Measurements from ENCODE around the gene OLFM1.

The OLFM1 gene

DNA sequence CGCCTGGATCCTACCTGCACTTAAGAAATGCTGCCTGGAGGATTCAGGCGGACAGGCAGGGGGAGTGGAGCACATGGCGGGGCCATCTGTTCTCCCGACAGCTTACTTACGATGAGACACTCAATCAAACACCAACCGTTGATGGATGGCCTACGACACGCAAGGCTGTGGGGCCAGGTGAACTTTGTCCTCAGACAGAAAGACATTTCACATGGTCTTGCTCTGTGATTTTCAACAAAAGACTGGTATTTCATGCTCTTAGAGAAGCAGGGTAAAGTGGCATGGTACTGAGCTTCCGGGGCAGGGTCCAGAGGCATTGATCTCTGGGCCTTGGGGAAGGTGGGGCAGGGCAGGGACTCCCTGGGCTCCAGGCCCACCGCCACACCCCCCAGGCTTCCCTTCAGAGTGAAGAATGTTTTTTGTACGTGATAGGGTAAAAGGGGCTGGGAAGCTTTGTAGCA, 9.1 kb upstream of the OLFM1 start:
- TF ChIP-seq, protein P1, sequence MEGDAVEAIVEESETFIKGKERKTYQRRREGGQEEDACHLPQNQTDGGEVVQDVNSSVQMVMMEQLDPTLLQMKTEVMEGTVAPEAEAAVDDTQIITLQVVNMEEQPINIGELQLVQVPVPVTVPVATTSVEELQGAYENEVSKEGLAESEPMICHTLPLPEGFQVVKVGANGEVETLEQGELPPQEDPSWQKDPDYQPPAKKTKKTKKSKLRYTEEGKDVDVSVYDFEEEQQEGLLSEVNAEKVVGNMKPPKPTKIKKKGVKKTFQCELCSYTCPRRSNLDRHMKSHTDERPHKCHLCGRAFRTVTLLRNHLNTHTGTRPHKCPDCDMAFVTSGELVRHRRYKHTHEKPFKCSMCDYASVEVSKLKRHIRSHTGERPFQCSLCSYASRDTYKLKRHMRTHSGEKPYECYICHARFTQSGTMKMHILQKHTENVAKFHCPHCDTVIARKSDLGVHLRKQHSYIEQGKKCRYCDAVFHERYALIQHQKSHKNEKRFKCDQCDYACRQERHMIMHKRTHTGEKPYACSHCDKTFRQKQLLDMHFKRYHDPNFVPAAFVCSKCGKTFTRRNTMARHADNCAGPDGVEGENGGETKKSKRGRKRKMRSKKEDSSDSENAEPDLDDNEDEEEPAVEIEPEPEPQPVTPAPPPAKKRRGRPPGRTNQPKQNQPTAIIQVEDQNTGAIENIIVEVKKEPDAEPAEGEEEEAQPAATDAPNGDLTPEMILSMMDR (IDR thresholded peaks at IDR 0.05; ENCODE audit: unreplicated experiment in 3 of 3): no peak
- no peaks in the 10 kb centered on the region for H3K4me1 Mint-ChIP-seq
- H3K27me3 Mint-ChIP-seq (ENCODE audit: low read depth): peaks cover 83% of the 10 kb centered on the region
- H3K9me3 Mint-ChIP-seq: no peaks in the 10 kb centered on the region
- no peak overlapping the region for H3K27ac Mint-ChIP-seq
- no peak overlapping the region for H3K4me3 Mint-ChIP-seq
- no peaks in the 10 kb centered on the region for H3K36me3 Mint-ChIP-seq (ENCODE audit: low read depth)

DNA sequence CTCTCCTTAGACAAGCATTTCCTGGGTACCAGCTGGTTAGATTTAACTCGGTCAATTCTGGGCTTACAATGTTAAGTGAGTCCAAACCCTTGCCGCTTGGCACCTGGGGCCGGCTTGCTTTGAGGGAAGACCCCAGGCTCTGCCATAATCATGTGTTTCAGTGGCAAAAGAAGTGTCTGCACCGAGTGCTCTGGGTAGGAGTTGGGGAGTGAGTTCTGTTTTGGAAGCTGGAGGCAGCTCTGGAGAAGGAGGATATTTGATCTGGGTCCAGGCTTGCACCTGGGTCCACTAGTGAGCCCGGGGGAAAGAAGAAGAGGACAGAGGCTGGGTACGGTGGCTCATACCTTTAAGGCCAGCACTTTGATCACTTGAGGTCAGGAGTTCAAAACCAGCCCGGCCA, 8.4 kb upstream of the OLFM1 start:
- TF ChIP-seq, protein P1 (IDR thresholded peaks at IDR 0.05; ENCODE audit: unreplicated experiment in 3 of 3): no peak
- H3K4me3 Mint-ChIP-seq: no peak overlapping the region
- H3K9me3 Mint-ChIP-seq: no peaks in the 10 kb centered on the region
- peaks cover 83% of the 10 kb centered on the region for H3K27me3 Mint-ChIP-seq (ENCODE audit: low read depth)
- no peaks in the 10 kb centered on the region for H3K36me3 Mint-ChIP-seq (ENCODE audit: low read depth)
- H3K27ac Mint-ChIP-seq: no peak overlapping the region
- H3K4me1 Mint-ChIP-seq: no peaks in the 10 kb centered on the region

DNA sequence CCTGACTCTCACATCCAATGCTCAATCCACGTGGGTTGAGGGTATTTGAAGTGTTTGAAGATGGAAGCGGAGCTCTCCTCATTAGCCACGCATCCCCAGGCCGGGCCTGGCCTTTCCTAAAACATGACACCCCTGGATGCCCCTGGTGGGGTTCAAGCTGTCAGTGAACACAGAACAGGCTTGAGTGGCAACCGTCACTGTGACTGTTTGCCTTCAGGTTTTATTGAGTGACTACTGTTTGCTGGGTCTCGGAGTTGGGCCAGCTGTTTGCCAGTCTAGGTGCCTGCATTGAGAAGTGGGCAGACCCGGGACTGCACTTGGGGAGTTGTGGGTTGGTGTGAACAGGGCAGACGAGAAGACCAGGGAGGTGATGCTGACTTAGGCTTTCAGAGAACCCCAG, 7.8 kb upstream of the OLFM1 start:
- H3K27me3 Mint-ChIP-seq (ENCODE audit: low read depth): peaks cover 83% of the 10 kb centered on the region
- H3K4me3 Mint-ChIP-seq: no peak overlapping the region

DNA sequence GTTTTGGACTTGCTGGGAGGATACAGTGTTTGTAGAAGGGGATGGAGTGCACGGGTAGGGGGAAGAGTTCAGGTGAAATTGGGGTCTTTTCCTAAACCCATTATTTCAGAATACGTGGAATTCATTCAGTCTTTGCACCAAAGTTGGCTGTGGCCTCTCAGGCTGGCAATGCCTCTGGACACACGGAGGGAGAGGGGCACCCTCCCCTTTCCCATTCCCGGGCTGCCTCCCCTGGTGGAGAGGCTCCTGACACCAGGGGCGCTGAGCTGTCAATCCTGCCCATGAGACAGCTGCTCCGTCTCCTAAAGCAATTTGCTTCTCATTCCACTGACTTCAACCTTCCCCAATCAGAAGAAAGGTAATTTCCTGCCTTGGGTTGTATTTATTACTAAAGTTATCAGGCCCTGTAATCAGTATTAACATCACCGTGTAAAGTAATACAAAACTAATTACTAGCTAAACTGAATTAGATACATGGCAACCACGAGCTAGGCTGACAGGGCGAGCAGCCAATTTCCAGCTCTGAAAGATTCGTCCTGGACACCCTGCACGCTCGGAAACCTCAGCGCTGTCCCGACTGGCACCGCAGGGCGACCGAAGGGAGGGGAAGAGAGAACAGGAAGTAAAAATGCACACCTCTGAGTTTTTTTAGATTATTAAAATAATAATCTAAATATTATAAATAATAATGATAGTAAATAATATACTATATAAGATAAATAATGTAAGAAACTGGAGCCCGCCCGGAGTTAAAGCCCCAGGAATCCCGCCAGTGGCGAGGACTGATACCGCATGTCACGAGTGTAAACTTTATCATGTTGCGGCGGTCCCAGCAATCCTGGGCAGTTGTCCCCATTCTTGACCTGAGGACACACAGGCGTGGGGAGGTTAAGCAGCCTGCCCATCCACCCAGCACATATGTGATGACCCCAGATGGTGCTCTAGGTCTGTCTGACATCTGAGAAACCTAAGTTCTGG, 6.9 kb upstream of the OLFM1 start:
- no peaks in the 10 kb centered on the region for H3K4me1 Mint-ChIP-seq
- H3K27me3 Mint-ChIP-seq (ENCODE audit: low read depth): peaks cover 86% of the 10 kb centered on the region
- H3K9me3 Mint-ChIP-seq: no peaks in the 10 kb centered on the region
- H3K36me3 Mint-ChIP-seq (ENCODE audit: low read depth): no peaks in the 10 kb centered on the region
- no peak overlapping the region for H3K4me3 Mint-ChIP-seq
- TF ChIP-seq, protein P1 (IDR thresholded peaks at IDR 0.05; ENCODE audit: unreplicated experiment in 3 of 3): no peak
- H3K27ac Mint-ChIP-seq: no peak overlapping the region

More for the DNA sequence above, 7.8 kb upstream of the OLFM1 start:
- no peak overlapping the region for H3K27ac Mint-ChIP-seq
- TF ChIP-seq, protein P1 (IDR thresholded peaks at IDR 0.05; ENCODE audit: unreplicated experiment in 3 of 3): no peak
- no peaks in the 10 kb centered on the region for H3K9me3 Mint-ChIP-seq
- no peaks in the 10 kb centered on the region for H3K36me3 Mint-ChIP-seq (ENCODE audit: low read depth)
- no peaks in the 10 kb centered on the region for H3K4me1 Mint-ChIP-seq

DNA sequence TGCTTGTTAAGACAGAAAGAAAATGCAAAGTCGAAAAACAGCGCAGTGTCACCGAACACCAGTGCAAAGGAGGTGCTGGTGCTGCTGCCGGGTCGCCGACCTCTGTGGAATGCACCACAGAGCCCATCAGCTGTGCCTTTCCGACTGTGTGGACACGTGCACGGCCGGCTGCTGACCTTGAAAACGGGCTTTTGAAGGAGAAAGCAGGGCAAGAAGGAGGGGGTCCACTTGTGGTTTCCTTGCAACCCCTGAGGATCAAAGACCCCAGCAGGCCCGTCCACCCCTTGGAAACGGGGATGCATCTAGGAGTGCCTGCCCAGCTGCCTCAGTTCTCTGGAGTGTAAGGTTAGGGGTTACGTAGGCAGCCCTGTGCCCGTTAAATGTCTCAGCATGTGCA, 6.2 kb upstream of the OLFM1 start:
- no peak overlapping the region for H3K27ac Mint-ChIP-seq
- peaks cover 89% of the 10 kb centered on the region for H3K27me3 Mint-ChIP-seq (ENCODE audit: low read depth)
- no peak overlapping the region for H3K4me3 Mint-ChIP-seq
- TF ChIP-seq, protein P1 (IDR thresholded peaks at IDR 0.05; ENCODE audit: unreplicated experiment in 3 of 3): no peak
- H3K9me3 Mint-ChIP-seq: no peaks in the 10 kb centered on the region
- H3K4me1 Mint-ChIP-seq: peaks cover 5% of the 10 kb centered on the region
- no peaks in the 10 kb centered on the region for H3K36me3 Mint-ChIP-seq (ENCODE audit: low read depth)

Data from nephron (organoid).